ENCODE results near the gene USP2. TPM values are rescaled to one million over a fixed set of nuclear protein-coding genes. Genes with fewer than 3 reads are reported as not detected.

Gene USP2
- total RNA-seq, 2 experiments from 2014 or later, result 0.48 to 0.53 TPM

GRCh38 chr11:119318240-119319135 is 63.0 kb downstream of the USP2 start:
- DNase-seq, result peak; percentile 75

GRCh38 chr11:119317592-119318239 is 63.8 kb downstream of the USP2 start:
- DNase-seq, result no peak
- H3K9me3 Mint-ChIP-seq, result no peaks in the 10 kb centered on the region
- ChIA-PET CTCF (no interaction called here), POLR2A (interaction anchor here (0.9 to 4.2 kb wide), 8 partner anchors 9 to 149 kb away, joined by 3 to 16 read pairs (median 6); partner anchors contain the start of genes CBL, NLRX1 and RNF26)
- no peak overlapping the region for H3K4me3 Mint-ChIP-seq
- no peak overlapping the region for H3K27ac Mint-ChIP-seq
- peaks cover 58% of the 10 kb centered on the region for H3K4me1 Mint-ChIP-seq
- no peaks in the 10 kb centered on the region for H3K36me3 Mint-ChIP-seq (ENCODE audit: low read depth)
- peaks cover 34% of the 10 kb centered on the region for H3K27me3 Mint-ChIP-seq

More at GRCh38 chr11:119318240-119319135, 63.0 kb downstream of the USP2 start:
- Mint-ChIP-seq H3K27me3 (peaks cover 34% of the 10 kb centered on the region), H3K4me3 (peak overlapping the region; percentile 60), H3K27ac (peak overlapping the region; percentile 91), H3K9me3 (no peaks in the 10 kb centered on the region), H3K36me3 (ENCODE audit: low read depth) (no peaks in the 10 kb centered on the region), H3K4me1 (peaks cover 62% of the 10 kb centered on the region)
- CTCF ChIA-PET, result interaction anchor here (1.1 to 10.8 kb wide), 5 partner anchors 10 to 149 kb away, joined by 3 to 136 read pairs (median 6); partner anchors contain the start of genes C1QTNF5 and CBL
- POLR2A ChIA-PET, result interaction anchor here (0.9 to 2.3 kb wide), 7 partner anchors 10 to 112 kb away, joined by 3 to 12 read pairs (median 5); partner anchors contain the start of genes CBL and RNF26

DNA sequence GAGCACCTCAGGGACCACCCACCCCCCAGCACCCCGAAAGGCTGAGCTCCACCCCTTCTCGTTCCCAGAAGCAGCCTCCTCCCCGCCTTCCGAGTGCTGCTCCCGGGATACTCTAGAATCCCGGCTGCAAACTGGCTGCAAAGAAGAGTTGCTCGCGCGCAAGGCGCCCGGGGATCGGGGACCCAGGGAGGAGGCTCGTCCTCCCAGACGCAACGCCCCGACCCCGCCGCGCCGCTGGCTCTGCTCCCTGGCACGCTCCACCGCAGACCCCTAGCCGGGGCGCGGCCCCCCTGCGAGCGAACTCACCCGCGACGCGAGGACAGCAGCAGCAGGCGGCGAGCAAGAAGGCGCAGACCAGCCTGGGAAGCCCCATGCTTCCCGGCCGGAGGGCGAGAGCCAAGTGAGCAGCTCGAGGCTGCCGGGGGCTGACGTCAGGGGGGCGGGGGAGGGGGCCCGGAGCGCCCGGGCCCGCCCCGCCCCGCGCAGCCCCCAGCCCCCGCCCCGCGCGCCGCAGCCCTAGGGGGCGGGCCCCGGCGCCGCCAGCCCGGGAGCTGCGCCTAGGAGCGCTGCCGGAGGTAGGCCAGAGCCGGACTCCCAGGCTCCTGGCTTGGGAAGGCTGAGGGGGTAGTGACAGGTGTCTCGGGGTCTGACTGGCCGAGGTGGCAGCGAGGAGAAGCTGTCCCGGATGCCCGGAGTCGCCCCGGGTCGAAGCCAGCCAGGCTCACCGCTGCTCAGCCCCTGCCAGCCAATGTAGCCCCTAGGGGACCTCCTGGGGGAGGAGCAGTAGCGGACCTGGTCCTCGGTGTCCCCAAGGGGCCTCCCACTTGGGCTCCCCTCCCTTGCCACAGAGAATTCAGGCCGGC is 64.5 kb downstream of the USP2 start, which contains the start of gene MCAM:
Gene MCAM (minus strand): TSS at position 402 of the 863 bp plus-strand sequence. CDS start 29 bp downstream, at position 373.
- peaks cover 51% of the 10 kb centered on the region for H3K4me1 Mint-ChIP-seq
- H3K36me3 Mint-ChIP-seq (ENCODE audit: low read depth), result no peaks in the 10 kb centered on the region
- peak within 1 kb of the TSS; percentile 58 for H3K4me3 Mint-ChIP-seq
- POLR2A ChIA-PET, result interaction anchor here (1.2 to 4.2 kb wide), 5 partner anchors 9 to 148 kb away, joined by 3 to 16 read pairs (median 6); partner anchors contain the start of gene NLRX1
- peaks cover 34% of the 10 kb centered on the region for H3K27me3 Mint-ChIP-seq
- no peak within 1 kb of the TSS for H3K27ac Mint-ChIP-seq
- no peak for DNase-seq
- CTCF ChIA-PET, result no interaction called here
- no peaks in the 10 kb centered on the region for H3K9me3 Mint-ChIP-seq

DNA sequence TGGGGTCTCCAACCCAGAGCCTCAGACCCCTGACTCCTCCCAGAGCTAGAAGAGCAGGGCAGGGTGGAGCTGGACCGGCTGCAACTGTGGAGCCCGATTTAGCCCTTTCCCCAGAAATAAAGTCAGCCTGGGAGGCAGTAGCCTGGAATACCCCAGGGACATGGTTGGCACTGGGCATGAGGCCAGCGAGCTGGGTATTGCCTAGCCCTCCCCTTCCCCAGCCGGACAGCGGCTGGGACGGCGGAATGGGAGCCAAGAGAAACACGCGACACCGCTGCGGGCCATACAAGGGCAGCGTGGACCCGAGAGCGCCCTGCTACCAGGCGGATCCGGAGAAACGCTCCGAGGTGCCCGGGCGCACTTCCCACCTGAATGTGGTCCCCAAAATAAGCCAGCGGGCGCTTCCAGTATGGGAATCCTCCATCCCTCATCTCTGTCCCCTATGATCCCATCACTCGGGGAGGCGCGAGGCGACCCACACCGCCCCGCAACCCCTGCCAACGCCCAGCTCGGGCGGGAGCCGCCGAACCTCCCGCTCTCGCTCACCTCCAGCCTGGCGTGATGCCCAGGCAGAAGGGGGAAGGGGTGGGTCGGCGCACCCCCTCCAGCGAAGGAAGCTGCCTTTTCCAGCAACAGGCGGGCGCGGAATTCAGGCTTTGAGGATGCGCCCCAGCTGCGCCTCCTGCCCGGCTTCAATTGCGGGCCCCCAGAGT is 65.3 kb downstream of the USP2 start:
- H3K27ac Mint-ChIP-seq, result no peak overlapping the region
- peaks cover 44% of the 10 kb centered on the region for H3K4me1 Mint-ChIP-seq
- H3K9me3 Mint-ChIP-seq, result no peaks in the 10 kb centered on the region
- peaks cover 34% of the 10 kb centered on the region for H3K27me3 Mint-ChIP-seq
- no peaks in the 10 kb centered on the region for H3K36me3 Mint-ChIP-seq (ENCODE audit: low read depth)
- H3K4me3 Mint-ChIP-seq, result peak overlapping the region; percentile 58
- CTCF ChIA-PET, result interaction anchor here (1.0 to 2.0 kb wide), 3 partner anchors 8 to 53 kb away, joined by 3 to 5 read pairs (median 3); no protein-coding TSS in a partner anchor
- DNase-seq, result no peak
- POLR2A ChIA-PET, result interaction anchor here (0.7 to 4.2 kb wide), 6 partner anchors 8 to 230 kb away, joined by 3 to 16 read pairs (median 4); partner anchors contain the start of gene NLRX1

GRCh38 chr11:119315131-119316015 is 66.1 kb downstream of the USP2 start:
- Mint-ChIP-seq H3K27me3 (peaks cover 34% of the 10 kb centered on the region), H3K9me3 (no peaks in the 10 kb centered on the region), H3K27ac (peak overlapping the region; percentile 24), H3K4me1 (peaks cover 44% of the 10 kb centered on the region), H3K36me3 (ENCODE audit: low read depth) (no peaks in the 10 kb centered on the region), H3K4me3 (peak overlapping the region; percentile 58)
- ChIA-PET CTCF (interaction anchor here (0.8 to 2.0 kb wide), 4 partner anchors 9 to 53 kb away, joined by 3 to 5 read pairs (median 3); no protein-coding TSS in a partner anchor), POLR2A (interaction anchor here (1.4 to 4.2 kb wide), 4 partner anchors 9 to 230 kb away, joined by 3 to 16 read pairs (median 6); partner anchors contain the start of gene NLRX1)
- peak; percentile 51 for DNase-seq

DNA sequence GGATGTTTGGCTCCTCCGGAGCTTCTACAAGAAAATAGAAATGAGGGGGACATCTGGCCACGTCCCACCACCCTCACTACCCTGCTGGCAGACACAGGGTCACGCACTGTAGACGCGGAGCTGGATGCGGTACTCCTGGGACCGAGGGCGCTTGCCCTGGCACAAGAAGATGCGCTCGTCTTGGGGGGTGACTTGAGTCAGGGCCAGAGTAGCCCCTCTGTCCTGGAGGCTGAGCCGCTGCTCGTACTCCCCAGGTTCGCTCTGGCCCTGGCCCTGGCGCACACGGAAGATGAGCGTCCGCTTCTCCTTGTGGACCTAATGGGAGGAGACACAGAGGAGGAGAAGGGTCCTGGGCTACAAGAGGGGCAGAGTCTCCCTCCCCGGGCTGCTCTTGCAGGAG is 66.8 kb downstream of the USP2 start:
- no peaks in the 10 kb centered on the region for H3K9me3 Mint-ChIP-seq
- ChIA-PET POLR2A (interaction anchor here (1.4 to 4.2 kb wide), 2 partner anchors 8 to 229 kb away, joined by 3 to 16 read pairs; no protein-coding TSS in a partner anchor), CTCF (interaction anchor here (0.8 to 2.0 kb wide), 2 partner anchors 42 to 52 kb away, joined by 3 to 5 read pairs; no protein-coding TSS in a partner anchor)
- DNase-seq, result no peak
- H3K27me3 Mint-ChIP-seq, result peaks cover 32% of the 10 kb centered on the region
- peaks cover 2% of the 10 kb centered on the region for H3K36me3 Mint-ChIP-seq (ENCODE audit: low read depth)
- peaks cover 40% of the 10 kb centered on the region for H3K4me1 Mint-ChIP-seq
- H3K4me3 Mint-ChIP-seq, result no peak overlapping the region
- H3K27ac Mint-ChIP-seq, result no peak overlapping the region

DNA sequence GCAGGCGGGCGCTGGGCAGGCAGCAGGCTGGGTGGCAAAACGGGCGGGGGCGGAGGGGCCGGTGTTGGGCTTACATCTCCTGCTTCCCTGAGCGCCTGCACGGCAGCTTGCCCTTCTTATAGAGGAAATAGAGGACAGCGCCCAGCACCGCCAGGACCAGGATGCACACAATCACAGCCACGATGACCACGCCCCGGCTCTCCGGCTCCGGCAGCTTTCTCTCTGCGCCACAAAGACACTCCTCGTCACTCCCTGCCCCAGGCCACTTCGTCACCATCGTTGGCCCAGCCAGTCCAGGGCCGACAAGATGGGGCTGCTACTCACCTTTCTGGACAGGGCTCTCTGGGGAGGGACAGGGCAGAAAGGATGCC is 70.8 kb downstream of the USP2 start:
- ChIA-PET POLR2A (interaction anchor here (1.1 kb wide), 1 partner anchor 313 kb away, joined by 3 read pairs; the partner anchor contains the start of gene CENATAC), CTCF (interaction anchor here (0.9 kb wide), 1 partner anchor 27 kb away, joined by 3 read pairs; no protein-coding TSS in a partner anchor)
- H3K27me3 Mint-ChIP-seq, result peaks cover 6% of the 10 kb centered on the region
- no peaks in the 10 kb centered on the region for H3K9me3 Mint-ChIP-seq
- H3K4me1 Mint-ChIP-seq, result peaks cover 26% of the 10 kb centered on the region
- H3K4me3 Mint-ChIP-seq, result no peak overlapping the region
- DNase-seq, result no peak
- no peak overlapping the region for H3K27ac Mint-ChIP-seq
- peaks cover 12% of the 10 kb centered on the region for H3K36me3 Mint-ChIP-seq (ENCODE audit: low read depth)

DNA sequence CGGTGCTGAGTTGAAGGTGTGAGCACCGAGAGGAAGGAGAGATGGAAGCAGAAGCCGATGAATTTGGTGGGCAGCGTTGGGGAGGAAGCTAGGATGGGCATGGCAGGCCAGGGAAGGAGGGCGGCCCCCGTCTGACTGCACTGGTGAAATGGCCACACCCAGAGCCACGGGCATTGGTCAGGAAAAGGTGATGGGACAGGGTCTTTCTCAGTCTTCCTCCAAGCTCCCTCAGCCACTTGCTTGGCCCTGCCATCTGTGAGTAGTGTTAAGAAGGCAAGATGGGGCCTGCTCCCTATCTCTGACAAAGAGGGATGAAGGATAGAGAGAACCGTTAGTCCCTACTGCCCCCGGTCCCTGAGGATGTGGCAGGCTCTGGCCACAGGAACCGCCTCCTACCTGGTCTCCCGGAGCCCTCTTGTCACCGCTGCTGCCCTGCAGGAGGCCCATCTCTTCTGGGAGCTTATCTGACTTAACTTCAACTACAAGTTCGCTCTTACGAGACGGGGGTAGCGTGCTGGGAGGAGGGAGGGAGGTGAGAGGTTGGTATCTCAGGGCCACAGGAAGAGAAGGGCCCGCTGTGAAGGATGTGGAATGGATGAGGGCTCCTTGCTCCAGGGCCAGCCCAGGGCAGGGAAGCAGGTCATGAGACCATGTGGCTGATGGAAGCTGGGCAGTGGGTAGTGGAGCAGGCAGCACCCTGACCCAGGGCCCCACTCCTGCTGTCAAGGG is 71.4 kb downstream of the USP2 start:
- DNase-seq, result no peak
- no peak overlapping the region for H3K4me3 Mint-ChIP-seq
- H3K27ac Mint-ChIP-seq, result no peak overlapping the region
- H3K27me3 Mint-ChIP-seq, result peaks cover 1% of the 10 kb centered on the region
- no peaks in the 10 kb centered on the region for H3K9me3 Mint-ChIP-seq
- ChIA-PET POLR2A (interaction anchor here (1.1 to 1.6 kb wide), 2 partner anchors 11 to 312 kb away, joined by 3 to 4 read pairs; partner anchors contain the start of gene CENATAC), CTCF (interaction anchor here (0.9 to 1.0 kb wide), 2 partner anchors 27 to 142 kb away, joined by 3 read pairs; partner anchors contain the start of gene NLRX1)
- peaks cover 25% of the 10 kb centered on the region for H3K4me1 Mint-ChIP-seq
- H3K36me3 Mint-ChIP-seq (ENCODE audit: low read depth), result peaks cover 14% of the 10 kb centered on the region

- DNase-seq, result no peak
- Mint-ChIP-seq H3K4me1 (peaks cover 20% of the 10 kb centered on the region), H3K27me3 (peaks cover 1% of the 10 kb centered on the region), H3K4me3 (no peak overlapping the region), H3K27ac (no peak overlapping the region), H3K36me3 (ENCODE audit: low read depth) (peaks cover 18% of the 10 kb centered on the region), H3K9me3 (no peaks in the 10 kb centered on the region)
- ChIA-PET POLR2A (interaction anchor here (1.6 kb wide), 1 partner anchor 12 kb away, joined by 4 read pairs; no protein-coding TSS in a partner anchor), CTCF (interaction anchor here (1.0 to 6.3 kb wide), 3 partner anchors 13 to 141 kb away, joined by 3 to 45 read pairs (median 4); partner anchors contain the start of gene NLRX1)
Observed at GRCh38 chr11:119309411-119309810, 72.1 kb downstream of the USP2 start.

DNA sequence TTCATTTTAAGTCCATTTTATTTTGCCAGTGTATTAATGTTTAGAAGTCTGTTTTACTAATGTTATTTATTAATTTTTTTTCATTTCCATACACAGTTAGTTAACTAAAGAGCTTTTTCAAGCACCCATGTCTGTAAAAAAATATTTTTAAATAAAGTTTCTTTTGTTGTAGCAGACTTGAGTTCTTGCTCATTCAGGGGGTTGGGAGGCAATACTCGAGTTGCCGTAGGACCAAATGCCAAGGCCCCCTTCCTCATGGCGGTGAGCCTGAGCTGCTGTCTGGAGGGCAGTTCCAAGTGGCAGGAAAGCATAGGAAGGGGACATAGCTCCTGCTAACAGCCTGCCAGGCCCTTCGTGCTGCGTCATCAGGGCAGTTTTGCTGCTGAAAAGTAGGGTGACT is 73.5 kb downstream of the USP2 start:
- ChIA-PET CTCF (interaction anchor here (0.8 to 6.3 kb wide), 11 partner anchors 10 to 102 kb away, joined by 3 to 45 read pairs (median 4); partner anchors contain the start of gene CBL), POLR2A (interaction anchor here (1.0 to 1.8 kb wide), 4 partner anchors 9 to 26 kb away, joined by 3 to 10 read pairs (median 4); partner anchors contain the start of genes MCAM and RNF26)
- no peak overlapping the region for H3K4me3 Mint-ChIP-seq
- peaks cover 20% of the 10 kb centered on the region for H3K4me1 Mint-ChIP-seq
- peaks cover 31% of the 10 kb centered on the region for H3K36me3 Mint-ChIP-seq (ENCODE audit: low read depth)
- H3K9me3 Mint-ChIP-seq, result no peaks in the 10 kb centered on the region
- no peak overlapping the region for H3K27ac Mint-ChIP-seq
- H3K27me3 Mint-ChIP-seq, result no peaks in the 10 kb centered on the region
- no peak for DNase-seq

Data from activated CD4-positive, alpha-beta memory T cell treated with anti-CD3 and anti-CD28 coated beads, Interleukin-2, amount 10 ng/mL, durations not matched to agents 7 days and 5 days (primary cell).